Left ventricle myocardium inferior (tissue), 1 donor: ENCODE data around the gene GREM2. TPM values are rescaled to one million over a fixed set of nuclear protein-coding genes. Genes with fewer than 3 reads are reported as not detected.

ENCODE experiments used
- DNase-seq: peaks from one replicate; pipeline ENCODE4 v3.0.0-alpha.2; 2020
- H3K27ac ChIP-seq: fragments of 200-600 bp; replicated peaks from 2 replicates; pipeline ENCODE4 v1.8.0; 2021
- H3K27me3 ChIP-seq: fragments of 200-600 bp; 2 replicates; pipeline ENCODE4 v1.8.0; 2021; ENCODE audit warnings: low read depth
- H3K36me3 ChIP-seq: fragments of 200-600 bp; 2 replicates; pipeline ENCODE4 v1.8.0; 2021
- H3K4me1 ChIP-seq: fragments of 200-600 bp; 2 replicates; pipeline ENCODE4 v1.8.0; 2021
- H3K4me3 ChIP-seq: fragments of 200-600 bp; 2 replicates; pipeline ENCODE4 v1.8.0; 2021; ENCODE audit warnings: mild to moderate bottlenecking, moderate library complexity
- H3K9me3 ChIP-seq: fragments of 200-600 bp; replicated peaks from 2 replicates; pipeline ENCODE4 v1.8.0; 2021
- CTCF ChIP-seq: fragments of 200-600 bp; IDR thresholded peaks from 2 replicates; pipeline ENCODE4 v1.8.0; 2021; ENCODE audit warnings: antibody characterized with exemption, mild to moderate bottlenecking, borderline replicate concordance
- intact Hi-C: fragments of 100-400 bp; cut with micrococcal nuclease; formaldehyde crosslinking; loops from one replicate; pipeline ENCODE4 v1.11.0; 2022
- total RNA-seq: library from RNA; stranded (reverse); fragmentation: NEBNext Ultra II Directional; extraction: Animal tissue kit (Norgen Biotek cat#: 25700); gene quantifications from one replicate; pipeline ENCODE4 v1.2.1, GENCODE V29; 2021
- donor health status: DM: no; HTN: yes; CAD: no; lungs with severe emphysema.

GREM2 gene
- total RNA-seq, 1 donor from 2014 or later: not detected

- Histone ChIP-seq H3K4me3 (no peak overlapping the region), H3K27ac (no peak overlapping the region), H3K4me1 (no peaks in the 10 kb centered on the region), H3K36me3 (no peaks in the 10 kb centered on the region), H3K27me3 (peaks cover 14% of the 10 kb centered on the region), H3K9me3 (no peaks in the 10 kb centered on the region)
- TF ChIP-seq CTCF: no peak
- DNase-seq: no peak
- intact Hi-C loops: no loop called here
Observed at GRCh38 chr1:240591564-240591963, 20.4 kb downstream of the GREM2 start.

GRCh38 chr1:240591078-240591477, 20.9 kb downstream of the GREM2 start:
- Histone ChIP-seq H3K4me1 (no peaks in the 10 kb centered on the region), H3K4me3 (no peak overlapping the region), H3K9me3 (no peaks in the 10 kb centered on the region), H3K27me3 (peaks cover 11% of the 10 kb centered on the region), H3K27ac (no peak overlapping the region), H3K36me3 (no peaks in the 10 kb centered on the region)
- DNase-seq: no peak
- intact Hi-C loops: no loop called here
- no peak for TF ChIP-seq CTCF

- Histone ChIP-seq H3K9me3 (no peaks in the 10 kb centered on the region), H3K4me3 (no peak overlapping the region), H3K4me1 (no peaks in the 10 kb centered on the region), H3K27me3 (no peaks in the 10 kb centered on the region), H3K27ac (no peak overlapping the region), H3K36me3 (no peaks in the 10 kb centered on the region)
- DNase-seq: no peak
- no peak for TF ChIP-seq CTCF
- intact Hi-C loops: no loop called here
Observed at GRCh38 chr1:240589585-240590110, 22.3 kb downstream of the GREM2 start.

GRCh38 chr1:240586006-240586405, 25.9 kb downstream of the GREM2 start:
- no peak for DNase-seq
- Histone ChIP-seq H3K27ac (no peak overlapping the region), H3K36me3 (no peaks in the 10 kb centered on the region), H3K4me3 (no peak overlapping the region), H3K4me1 (no peaks in the 10 kb centered on the region), H3K27me3 (no peaks in the 10 kb centered on the region), H3K9me3 (no peaks in the 10 kb centered on the region)
- no peak for TF ChIP-seq CTCF
- intact Hi-C loops: no loop called here

- no peak for DNase-seq
- no peak for TF ChIP-seq CTCF
- Histone ChIP-seq H3K36me3 (no peaks in the 10 kb centered on the region), H3K27ac (no peak overlapping the region), H3K4me1 (no peaks in the 10 kb centered on the region), H3K4me3 (no peak overlapping the region), H3K9me3 (no peaks in the 10 kb centered on the region), H3K27me3 (no peaks in the 10 kb centered on the region)
- intact Hi-C loops: no loop called here
Observed at GRCh38 chr1:240582953-240583352, 29.0 kb downstream of the GREM2 start.
